Smooth muscle cell (in vitro differentiated cells): Measurements from ENCODE around the gene TMEM53. TPM values are rescaled to one million over a fixed set of nuclear protein-coding genes. Genes with fewer than 3 reads are reported as not detected.

Experiments used
- DNase-seq: peaks from one replicate; lab custom pipeline; 2025; ENCODE audit not compliant: unreplicated experiment; lab: John Stamatoyannopoulos, UW
- H2AFZ ChIP-seq: fragments of 200-600 bp; sonication (generic); 2 replicates; pipeline ENCODE4 v1.6.0; 2016; ENCODE audit warnings: antibody characterized with exemption, low read depth, mild to moderate bottlenecking
- H3F3A ChIP-seq: fragments of 200-600 bp; sonication (generic); 2 replicates; pipeline ENCODE4 v1.6.0; 2017; ENCODE audit warnings: antibody characterized with exemption, low read depth
- H3K27ac ChIP-seq: fragments of 200-600 bp; sonication (generic); 2 replicates; pipeline ENCODE4 v1.5.1; 2016; ENCODE audit warnings: low read depth, mild to moderate bottlenecking
- H3K27me3 ChIP-seq: fragments of 200-600 bp; sonication (generic); 2 replicates; pipeline ENCODE4 v1.6.1; 2016; ENCODE audit warnings: low read depth, mild to moderate bottlenecking
- H3K36me3 ChIP-seq: fragments of 200-600 bp; sonication (generic); 2 replicates; pipeline ENCODE4 v1.5.1; 2016; ENCODE audit warnings: low read depth
- H3K4me1 ChIP-seq: fragments of 200-600 bp; sonication (generic); 2 replicates; pipeline ENCODE4 v1.5.1; 2016; ENCODE audit warnings: low read depth
- H3K4me2 ChIP-seq: fragments of 200-600 bp; sonication (generic); 2 replicates; pipeline ENCODE4 v1.6.0; 2016; ENCODE audit warnings: mild to moderate bottlenecking
- H3K4me3 ChIP-seq: fragments of 200-600 bp; sonication (generic); 2 replicates; pipeline ENCODE4 v1.5.1; 2016; ENCODE audit warnings: mild to moderate bottlenecking
- H3K79me2 ChIP-seq: fragments of 200-600 bp; sonication (generic); 2 replicates; pipeline ENCODE4 v1.6.0; 2016; ENCODE audit warnings: low read depth, mild to moderate bottlenecking
- H3K9ac ChIP-seq: fragments of 200-600 bp; sonication (generic); 2 replicates; pipeline ENCODE4 v1.6.0; 2016; ENCODE audit warnings: low read depth
- H3K9me3 ChIP-seq: fragments of 200-600 bp; sonication (generic); replicated peaks from 2 replicates; pipeline ENCODE4 v1.5.1; 2016; ENCODE audit warnings: low read depth
- H4K20me1 ChIP-seq: fragments of 200-600 bp; sonication (generic); 2 replicates; pipeline ENCODE4 v1.6.0; 2016; ENCODE audit warnings: low read depth
- WGBS: methylation state at CpG from one replicate; pipeline ENCODE4 v1.1.7; 2016; ENCODE audit warnings: low lambda C conversion rate; 5-methylcytosine and 5-hydroxymethylcytosine counted together
- polyA plus RNA-seq: library from polyadenylated mRNA; unstranded; fragments of >200 nt; fragmentation: Nextera tagmentation; extraction: Ambion mirVana; gene quantifications from 2 replicates; pipeline ENCODE4 v1.2.1, GENCODE V29; 2016
- total RNA-seq: library from RNA; depleted of rRNA; stranded (reverse); fragments of >200 nt; gene quantifications from 2 replicates; pipeline ENCODE4 v1.2.3, GENCODE V29; 2014
- TF ChIP-seq, protein P1 (sequence below): fragments of 200-600 bp; sonication (generic); IDR thresholded peaks from 2 replicates; pipeline ENCODE4 v1.5.1; 2017; ENCODE audit warnings: borderline replicate concordance, mild to moderate bottlenecking, antibody characterized with exemption; ENCODE audit not compliant: insufficient read depth, poor library complexity, severe bottlenecking

TMEM53 gene
- total and polyA plus RNA-seq, 2 experiments from 2014 or later = 8.1 to 15.5 TPM

DNA sequence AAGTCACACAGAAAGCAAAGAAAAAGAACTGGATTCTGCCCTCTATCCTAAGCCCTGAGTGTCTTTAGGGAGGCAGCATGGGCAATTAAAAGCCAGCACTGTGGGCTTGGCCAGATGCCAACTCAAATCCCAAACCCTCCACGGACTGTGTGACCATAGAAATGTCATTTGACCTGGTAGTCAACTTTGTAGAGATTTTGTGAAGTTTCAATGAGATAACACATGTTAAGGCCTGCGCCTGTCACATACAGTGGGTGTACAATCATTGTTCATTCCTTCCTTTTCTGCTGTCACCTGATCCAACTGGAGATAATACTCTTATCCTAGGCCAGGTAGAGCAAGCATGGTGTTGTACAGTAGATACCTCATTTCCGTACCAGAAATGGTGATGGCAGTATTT lies 54.2 kb downstream of the TMEM53 start:
- no peak for DNase-seq
- H3K4me3 ChIP-seq = no peak overlapping the region
- TF ChIP-seq, protein P1, sequence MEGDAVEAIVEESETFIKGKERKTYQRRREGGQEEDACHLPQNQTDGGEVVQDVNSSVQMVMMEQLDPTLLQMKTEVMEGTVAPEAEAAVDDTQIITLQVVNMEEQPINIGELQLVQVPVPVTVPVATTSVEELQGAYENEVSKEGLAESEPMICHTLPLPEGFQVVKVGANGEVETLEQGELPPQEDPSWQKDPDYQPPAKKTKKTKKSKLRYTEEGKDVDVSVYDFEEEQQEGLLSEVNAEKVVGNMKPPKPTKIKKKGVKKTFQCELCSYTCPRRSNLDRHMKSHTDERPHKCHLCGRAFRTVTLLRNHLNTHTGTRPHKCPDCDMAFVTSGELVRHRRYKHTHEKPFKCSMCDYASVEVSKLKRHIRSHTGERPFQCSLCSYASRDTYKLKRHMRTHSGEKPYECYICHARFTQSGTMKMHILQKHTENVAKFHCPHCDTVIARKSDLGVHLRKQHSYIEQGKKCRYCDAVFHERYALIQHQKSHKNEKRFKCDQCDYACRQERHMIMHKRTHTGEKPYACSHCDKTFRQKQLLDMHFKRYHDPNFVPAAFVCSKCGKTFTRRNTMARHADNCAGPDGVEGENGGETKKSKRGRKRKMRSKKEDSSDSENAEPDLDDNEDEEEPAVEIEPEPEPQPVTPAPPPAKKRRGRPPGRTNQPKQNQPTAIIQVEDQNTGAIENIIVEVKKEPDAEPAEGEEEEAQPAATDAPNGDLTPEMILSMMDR = no peak
- no peaks in the 10 kb centered on the region for H4K20me1 ChIP-seq
- no peak overlapping the region for H3K4me2 ChIP-seq
- 81% methylated on average over 3 of the region's 3 CpGs for WGBS
- no peaks in the 10 kb centered on the region for H3K36me3 ChIP-seq
- no peak overlapping the region for H2AFZ ChIP-seq
- no peaks in the 10 kb centered on the region for H3F3A ChIP-seq
- H3K9ac ChIP-seq = no peak overlapping the region
- H3K4me1 ChIP-seq = peaks cover 6% of the 10 kb centered on the region
- H3K9me3 ChIP-seq = no peaks in the 10 kb centered on the region
- no peak overlapping the region for H3K27ac ChIP-seq
- no peaks in the 10 kb centered on the region for H3K79me2 ChIP-seq
- H3K27me3 ChIP-seq = peaks cover 29% of the 10 kb centered on the region

- peaks cover 29% of the 10 kb centered on the region for H3K27me3 ChIP-seq
- peaks cover 6% of the 10 kb centered on the region for H3K4me1 ChIP-seq
- no peaks in the 10 kb centered on the region for H3K79me2 ChIP-seq
- H3K9me3 ChIP-seq = no peaks in the 10 kb centered on the region
- H3K27ac ChIP-seq = no peak overlapping the region
- WGBS = 64% methylated on average over 12 of the region's 12 CpGs
- no peak overlapping the region for H2AFZ ChIP-seq
- no peaks in the 10 kb centered on the region for H3K36me3 ChIP-seq
- no peaks in the 10 kb centered on the region for H4K20me1 ChIP-seq
- no peaks in the 10 kb centered on the region for H3F3A ChIP-seq
- no peak for DNase-seq
- no peak overlapping the region for H3K4me3 ChIP-seq
- H3K9ac ChIP-seq = no peak overlapping the region
- TF ChIP-seq, protein P1 = no peak
- no peak overlapping the region for H3K4me2 ChIP-seq
Measured at GRCh38 chr1:44619261-44619900, 54.9 kb downstream of the TMEM53 start.

- Histone ChIP-seq H2AFZ (no peak overlapping the region), H3K9ac (no peak overlapping the region), H3K9me3 (no peaks in the 10 kb centered on the region), H3K4me1 (peaks cover 6% of the 10 kb centered on the region), H3K4me3 (peak overlapping the region; percentile 51), H3K27me3 (peaks cover 29% of the 10 kb centered on the region), H3K79me2 (no peaks in the 10 kb centered on the region), H3F3A (no peaks in the 10 kb centered on the region), H3K4me2 (peak overlapping the region; percentile 92), H3K27ac (no peak overlapping the region), H3K36me3 (no peaks in the 10 kb centered on the region), H4K20me1 (no peaks in the 10 kb centered on the region)
- 88% methylated on average over 1 of the region's 1 CpG for WGBS
- TF ChIP-seq, protein P1 = no peak
- no peak for DNase-seq
Measured at GRCh38 chr1:44617703-44618029, 56.6 kb downstream of the TMEM53 start.
